ENCODE data around the gene HPCAL1.

- TF ChIP-seq CTCF (IDR thresholded peaks at IDR 0.05): no peak
- no peak for TF ChIP-seq POLR2A (IDR thresholded peaks at IDR 0.05)
Observed at GRCh38 chr2:10331702-10332401, 29.1 kb downstream of the HPCAL1 start.

Data from right lobe of liver (tissue), 4 donors.